DND-41 (cell line): ENCODE measurements around the gene ITIH1.

ENCODE experiments used
- CTCF ChIP-seq: IDR thresholded peaks from 2 replicates; pipeline ENCODE4 v1.5.1; 2012; ENCODE audit warnings: borderline replicate concordance, low read length, moderate library complexity, mild to moderate bottlenecking; ENCODE audit not compliant: poor library complexity, severe bottlenecking; ENCODE audit errors: extremely low read depth
- EZH2 ChIP-seq: IDR thresholded peaks from 3 replicates; pipeline ENCODE4 v1.6.1; 2012; ENCODE audit warnings: borderline replicate concordance, low read depth, mild to moderate bottlenecking, moderate library complexity, low read length, inconsistent platforms; ENCODE audit not compliant: severe bottlenecking

- TF ChIP-seq CTCF (no peak), EZH2 (no peak)
Observed at GRCh38 chr3:52782412-52783210, 5.2 kb downstream of the ITIH1 start.
